Ishikawa (cell line): ENCODE results near the gene PALS2.

ENCODE experiments used
- CEBPB ChIP-seq: IDR thresholded peaks from 2 replicates; pipeline ENCODE4 v1.6.1; 2012
- FOXM1 ChIP-seq: IDR thresholded peaks from 2 replicates; pipeline ENCODE4 v1.6.1; 2012; ENCODE audit warnings: low read depth, borderline replicate concordance
- REST ChIP-seq: IDR thresholded peaks from 2 replicates; pipeline ENCODE4 v1.6.1; 2012; ENCODE audit warnings: low read depth, mild to moderate bottlenecking
- TAF1 ChIP-seq: IDR thresholded peaks from 2 replicates; pipeline ENCODE4 v1.6.1; 2012; ENCODE audit warnings: low read depth, mild to moderate bottlenecking
- YY1 ChIP-seq: IDR thresholded peaks from 2 replicates; pipeline ENCODE4 v1.6.1; 2012; ENCODE audit warnings: low read depth

GRCh38 chr7:24566274-24566673 is 7.0 kb upstream of the PALS2 start:
- TF ChIP-seq REST (no peak), YY1 (no peak), TAF1 (no peak), CEBPB (no peak), FOXM1 (no peak)
